GM11168 (cell line): ENCODE results near the gene AP1G1.
"Not testable (repeated sequence)": the region's sequence is repeated elsewhere in the genome, so short reads cannot be mapped to it uniquely, and the experiment has no call there.

ENCODE experiments used
- in situ Hi-C: fragments of 300-500 bp; cut with MboI; formaldehyde crosslinking; loops from one replicate; pipeline ENCODE4 v1.12.0; 2022; ENCODE audit warnings: low sequenced_read_pairs; ENCODE audit not compliant: unreplicated experiment

The AP1G1 gene

GRCh38 chr16:71811261-71811803, 2.7 kb upstream of the AP1G1 start:
- in situ Hi-C loops, result no loop called here

GRCh38 chr16:71810155-71810530, 1.5 kb upstream of the AP1G1 start:
- in situ Hi-C loops, result not testable (repeated sequence)

DNA sequence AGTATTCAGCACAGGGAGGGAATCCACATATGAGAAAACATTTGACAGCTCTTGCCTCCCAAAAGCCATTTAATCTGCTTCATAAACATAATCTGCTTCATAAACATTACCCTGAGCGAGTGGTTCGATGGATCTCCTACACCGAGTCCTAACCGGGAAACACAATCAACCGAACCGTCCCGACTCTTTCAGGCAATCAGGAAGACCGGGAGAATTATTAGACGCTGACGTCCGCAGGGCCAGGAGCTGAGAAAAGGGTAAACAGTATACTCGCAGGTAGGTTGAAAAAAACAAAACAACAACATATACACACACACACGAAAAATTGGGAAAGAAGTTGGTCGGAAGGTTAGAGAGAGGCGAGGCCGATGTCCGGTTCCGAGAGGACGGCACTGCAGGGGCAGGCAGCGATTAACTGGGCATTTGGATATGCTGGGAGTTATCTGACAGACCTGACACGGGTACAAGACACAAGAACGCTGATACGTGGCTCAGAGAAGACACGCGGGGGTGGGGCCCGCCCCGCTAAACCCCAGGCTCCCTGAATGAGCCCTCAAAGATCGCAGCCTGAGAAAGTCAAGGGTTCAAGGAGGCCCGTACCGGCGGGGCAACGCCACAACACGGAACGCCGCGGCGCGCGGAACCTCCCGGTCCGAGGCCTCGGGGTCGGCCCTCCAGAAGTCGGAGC, 585 bp downstream of the AP1G1 start:
- in situ Hi-C loops, result no loop called here

GRCh38 chr16:71803305-71803690, 5.3 kb downstream of the AP1G1 start:
- in situ Hi-C loops, result no loop called here

- in situ Hi-C loops, result no loop called here
Observed at GRCh38 chr16:71796501-71797097, 12.0 kb downstream of the AP1G1 start.

GRCh38 chr16:71794943-71795342, 13.7 kb downstream of the AP1G1 start:
- in situ Hi-C loops, result no loop called here

DNA sequence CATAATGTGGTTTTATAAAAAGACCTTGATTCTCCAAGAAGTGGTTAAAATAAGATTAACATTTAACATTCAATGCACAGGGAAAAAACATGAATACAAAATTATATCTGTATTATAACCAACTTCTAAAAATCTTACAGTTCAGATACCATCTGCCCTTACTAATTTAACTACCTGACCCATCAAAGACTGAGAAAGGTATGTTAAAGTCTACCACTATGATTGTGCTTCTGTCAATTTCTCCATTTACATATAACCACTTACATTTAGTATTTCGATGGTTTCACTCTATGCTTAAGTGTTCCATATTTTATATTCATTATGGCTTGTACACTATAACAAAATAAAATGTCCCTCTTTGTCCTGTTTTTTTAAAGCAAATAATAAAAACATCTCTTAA, 14.6 kb downstream of the AP1G1 start:
- in situ Hi-C loops, result no loop called here

DNA sequence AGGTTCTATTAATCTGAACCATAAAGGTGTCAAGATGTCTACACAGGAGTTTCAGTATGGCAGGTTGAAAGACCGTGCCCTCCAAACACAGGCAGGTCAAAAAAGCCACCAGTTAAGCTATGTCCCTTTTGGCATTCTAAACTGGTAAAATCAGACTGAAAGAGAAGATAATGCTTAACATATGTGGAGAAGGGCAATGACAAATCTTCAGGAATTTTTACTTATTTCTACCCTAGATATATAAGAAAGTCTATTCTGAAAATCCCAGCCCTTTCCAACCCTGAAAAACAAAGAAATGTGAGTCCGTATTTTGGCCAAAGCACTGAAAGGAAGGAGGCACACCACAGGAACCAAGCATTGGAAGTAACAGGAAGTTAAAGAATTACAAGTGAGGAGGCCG, 16.5 kb downstream of the AP1G1 start:
- in situ Hi-C loops, result no loop called here

GRCh38 chr16:71790329-71790728, 18.3 kb downstream of the AP1G1 start:
- in situ Hi-C loops, result not testable (repeated sequence)

DNA sequence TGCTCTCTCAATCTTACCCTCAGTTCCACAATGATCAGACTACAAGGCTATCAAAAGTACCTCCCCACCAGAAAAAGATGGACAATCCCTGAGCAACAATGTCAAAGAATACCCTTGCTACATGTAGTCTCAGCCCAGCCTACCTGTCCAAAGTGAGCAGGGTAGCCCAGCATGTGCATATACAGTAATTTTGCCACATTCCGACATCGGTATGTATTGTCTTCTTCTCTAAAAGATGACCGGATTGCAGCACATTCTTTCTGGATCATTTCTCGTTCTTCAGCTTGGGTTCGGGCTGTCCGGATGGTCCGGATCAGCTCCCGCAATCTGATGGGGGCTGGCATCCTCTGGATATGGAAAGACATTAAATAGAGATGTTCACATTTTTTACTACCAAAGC, 19.5 kb downstream of the AP1G1 start:
- in situ Hi-C loops, result no loop called here

- in situ Hi-C loops, result no loop called here
Observed at GRCh38 chr16:71788578-71788977, 20.1 kb downstream of the AP1G1 start.

GRCh38 chr16:71785143-71785542, 23.5 kb downstream of the AP1G1 start:
- in situ Hi-C loops, result not testable (repeated sequence)

DNA sequence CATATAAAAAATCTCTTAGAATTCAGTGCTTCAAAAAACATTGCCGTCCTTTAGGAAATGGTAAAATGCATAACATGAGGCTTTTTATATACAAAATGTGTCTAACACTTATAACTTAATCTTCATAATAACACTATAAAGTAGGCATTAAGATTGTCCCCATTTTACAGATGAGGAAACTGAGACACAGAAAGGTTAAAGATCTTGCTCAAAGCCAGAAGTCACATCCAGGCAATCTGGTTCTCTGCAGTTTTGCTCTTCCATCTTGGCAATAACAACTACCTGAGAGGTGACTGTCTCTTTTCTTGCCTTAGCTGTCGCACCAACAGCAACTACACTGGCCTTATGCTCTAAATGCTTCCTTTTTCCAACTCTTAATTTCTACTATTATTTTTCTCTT, 24.5 kb downstream of the AP1G1 start:
- in situ Hi-C loops, result no loop called here

DNA sequence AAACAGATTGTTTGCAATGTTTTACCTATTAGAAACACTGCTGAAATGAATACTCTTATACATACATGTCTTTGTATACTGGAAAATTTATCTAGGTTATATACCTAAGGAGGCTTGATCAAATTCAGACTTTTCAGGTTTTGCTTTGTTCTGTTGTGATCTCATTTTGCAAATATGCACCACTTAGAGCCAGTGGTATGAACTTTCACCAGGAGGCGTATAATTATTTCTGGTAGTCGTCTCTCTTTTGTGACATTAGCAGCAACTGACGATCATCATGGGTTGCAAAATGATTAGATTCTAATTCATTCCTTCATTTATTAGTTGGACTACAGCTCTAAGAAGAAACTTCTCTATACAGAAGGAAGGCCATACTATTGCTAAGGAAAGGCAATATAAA, 26.9 kb downstream of the AP1G1 start:
- in situ Hi-C loops, result no loop called here

GRCh38 chr16:71780521-71781089, 28.0 kb downstream of the AP1G1 start:
- in situ Hi-C loops, result no loop called here

DNA sequence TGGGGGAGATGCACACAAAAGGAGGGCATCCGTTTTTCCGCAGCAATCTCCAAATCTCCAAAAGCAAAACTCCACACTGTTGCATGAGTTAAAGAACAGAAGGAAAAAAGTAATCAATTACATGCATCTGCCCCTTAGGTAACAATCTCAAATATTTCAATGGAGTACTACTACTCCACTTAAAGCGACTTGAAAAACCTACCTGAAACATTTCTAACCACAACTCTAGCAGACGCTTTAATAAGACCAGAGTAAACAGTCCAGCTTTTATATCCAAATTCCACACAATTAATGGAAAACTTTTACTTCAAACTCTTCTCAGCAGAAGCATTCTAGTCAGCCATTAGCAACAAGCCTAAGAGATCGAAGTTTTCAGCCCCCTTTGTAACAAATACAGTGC, 29.9 kb downstream of the AP1G1 start:
- in situ Hi-C loops, result no loop called here

GRCh38 chr16:71777329-71777728, 31.3 kb downstream of the AP1G1 start:
- in situ Hi-C loops, result no loop called here

GRCh38 chr16:71775949-71776348, 32.7 kb downstream of the AP1G1 start:
- in situ Hi-C loops, result no loop called here

GRCh38 chr16:71771571-71771970, 37.1 kb downstream of the AP1G1 start:
- in situ Hi-C loops, result no loop called here

DNA sequence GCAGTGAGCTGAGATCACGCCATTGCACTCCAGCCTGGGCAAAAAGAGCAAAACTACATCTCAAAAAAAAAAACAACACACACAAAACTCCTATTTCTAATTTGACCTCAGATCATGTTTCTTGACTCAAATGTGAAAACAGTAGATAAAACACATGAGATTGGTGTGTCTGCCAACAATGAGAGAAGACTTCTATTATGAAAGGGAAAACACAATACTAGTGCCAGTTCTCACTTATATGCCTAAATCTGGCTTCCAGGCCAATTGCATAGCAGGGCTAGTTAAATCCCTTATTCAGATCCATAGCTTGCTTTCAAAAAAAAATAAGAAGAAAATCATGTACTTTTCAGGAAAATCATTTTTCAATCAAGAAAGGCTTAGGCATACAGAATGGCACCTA, 39.4 kb downstream of the AP1G1 start:
- in situ Hi-C loops, result no loop called here

DNA sequence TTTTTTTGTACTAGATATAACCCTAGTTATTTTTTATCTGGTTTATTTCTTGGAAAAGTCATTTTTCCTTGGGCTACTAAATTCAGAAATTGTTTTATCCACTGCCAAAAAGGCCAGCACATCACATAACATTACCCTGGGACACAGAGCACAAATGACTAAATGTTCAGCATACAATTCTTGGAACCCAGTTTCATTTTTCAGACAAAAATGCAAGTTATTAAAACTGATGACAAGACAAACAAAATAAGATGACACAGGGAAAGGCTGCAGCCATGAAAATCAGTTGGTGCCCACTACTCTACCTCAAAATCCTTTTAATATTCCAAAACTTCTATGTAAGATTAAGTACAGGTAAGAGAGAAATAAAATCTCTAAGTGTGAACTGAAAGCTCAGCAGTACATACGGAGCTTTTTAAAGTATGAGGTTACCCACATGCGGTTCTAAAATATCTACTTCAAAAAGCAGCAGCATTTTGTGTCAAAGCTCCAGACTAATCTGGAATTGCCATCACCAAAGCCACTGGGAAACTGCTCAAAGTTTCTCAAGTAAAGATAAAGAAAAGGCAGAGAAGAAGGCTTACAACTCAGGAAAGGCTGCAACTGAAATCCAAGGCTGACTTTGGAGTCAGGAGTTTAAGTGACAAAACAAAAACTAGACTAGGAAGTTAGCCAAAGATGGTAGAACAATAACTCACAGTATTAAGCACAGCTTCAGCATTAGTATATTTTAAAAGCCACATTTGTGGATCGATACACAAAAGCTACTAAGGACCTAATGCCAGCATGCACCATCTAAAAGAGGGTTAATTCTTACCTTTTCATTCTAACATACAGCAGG, 41.4 kb downstream of the AP1G1 start:
- in situ Hi-C loops, result no loop called here
